ENCODE results near the gene TSPAN14. TPM values are rescaled to one million over a fixed set of nuclear protein-coding genes. Genes with fewer than 3 reads are reported as not detected.

Gene TSPAN14
- total RNA-seq, 1 experiment from 2014 or later = 46.8 TPM

- Histone ChIP-seq H3K79me2 (ENCODE audit: insufficient read depth, low read length) (peaks cover 4% of the 10 kb centered on the region; the same call in 1 of the 2 replicates), H2BK12ac (ENCODE audit: insufficient read length, low read depth, low read length) (no peak overlapping the region)
- H3K4me3 Mint-ChIP-seq = no peak overlapping the region
Measured at GRCh38 chr10:80411267-80411668, 42.8 kb upstream of the TSPAN14 start.

More at GRCh38 chr10:80411267-80411668, 42.8 kb upstream of the TSPAN14 start:
- no peak for DNase-seq
- no peak overlapping the region for H3K27ac ChIP-seq (ENCODE audit: insufficient read length, low read depth, low read length)
- no peak overlapping the region for H2BK120ac ChIP-seq (ENCODE audit: low read depth, low read length, poor library complexity, severe bottlenecking)
- no peak overlapping the region for H3K9ac ChIP-seq (ENCODE audit: extremely low read depth, insufficient read length, low read length)
- no peak overlapping the region for H3K4me2 ChIP-seq (ENCODE audit: insufficient read depth, insufficient read length, low read length)
- H3K9me3 ChIP-seq (ENCODE audit: control insufficient read depth, low read depth, low read length) = no peaks in the 10 kb centered on the region
- no peak overlapping the region for H4K91ac ChIP-seq (ENCODE audit: insufficient read length, low read depth, low read length)
- H2BK5ac ChIP-seq (ENCODE audit: insufficient read length, low read length) = no peak overlapping the region
- H3K56ac ChIP-seq (ENCODE audit: insufficient read length, low read depth, low read length) = no peak overlapping the region
- Mint-ChIP-seq H3K4me1 (peaks cover 48 to 59% of the 10 kb centered on the region in 2 experiments), H3K27me3 (ENCODE audit: low read depth) (peaks cover 36% of the 10 kb centered on the region), H3K9me3 (no peaks in the 10 kb centered on the region), H3K36me3 (ENCODE audit: insufficient read depth in 1 of 3, low read depth in 3 of 3) (peaks cover 2 to 15% (median 3%) of the 10 kb centered on the region in 3 experiments; a peak in 5 of 7 replicates), H3K27ac (no peak overlapping the region)
- H4K20me1 ChIP-seq (ENCODE audit: control insufficient read depth, insufficient read depth, insufficient read length) = no peaks in the 10 kb centered on the region
- no peak overlapping the region for H2AK5ac ChIP-seq (ENCODE audit: insufficient read length, low read length)
- H3K23me2 ChIP-seq (ENCODE audit: insufficient read length, low read depth, low read length, poor library complexity, severe bottlenecking) = peaks cover 8% of the 10 kb centered on the region
- no peak overlapping the region for H3K14ac ChIP-seq (ENCODE audit: insufficient read depth, low read length)
- H2BK20ac ChIP-seq (ENCODE audit: low read depth, low read length, poor library complexity, severe bottlenecking) = no peak overlapping the region
- no peaks in the 10 kb centered on the region for H3K79me1 ChIP-seq (ENCODE audit: insufficient read depth, low read depth, low read length, poor library complexity, severe bottlenecking)
- H3K23ac ChIP-seq (ENCODE audit: insufficient read length, low read depth, low read length) = no peak overlapping the region
- peaks cover 4% of the 10 kb centered on the region; the same call in 1 of the 2 replicates for H3K27me3 ChIP-seq (ENCODE audit: insufficient read depth, low read length)
- TF ChIP-seq CTCF (conservative IDR thresholded peaks at IDR 0.05) = no peak
- no peak overlapping the region for H3K18ac ChIP-seq (ENCODE audit: insufficient read length, low read depth, low read length)
- no peak overlapping the region for H2AFZ ChIP-seq (ENCODE audit: low read length)
- no CpG with 5 or more reads among the region's 2 CpGs for WGBS (ENCODE audit: extremely low coverage, insufficient read length, low lambda C conversion rate)
- no peak overlapping the region for H3T11ph ChIP-seq (ENCODE audit: low read length)
- no peak overlapping the region for H4K8ac ChIP-seq (replicated peaks; ENCODE audit: insufficient read length, low read depth, low read length)
- H3K4me1 ChIP-seq (ENCODE audit: insufficient read depth, low read length) = no peaks in the 10 kb centered on the region
- H4K5ac ChIP-seq (ENCODE audit: insufficient read length, low read depth, low read length) = no peak overlapping the region
- no peak overlapping the region for H3K4ac ChIP-seq (ENCODE audit: low read depth, low read length)
- no peak overlapping the region for H2BK15ac ChIP-seq (ENCODE audit: low read depth, low read length)
